ENCODE data around the gene ARID3C. TPM values are rescaled to one million over a fixed set of nuclear protein-coding genes. Genes with fewer than 3 reads are reported as not detected.

The ARID3C gene
- total and polyA plus RNA-seq, 2 donors (not counting 3 experiments of a cell fraction or from before 2014, with no cell fraction given): not detected

DNA sequence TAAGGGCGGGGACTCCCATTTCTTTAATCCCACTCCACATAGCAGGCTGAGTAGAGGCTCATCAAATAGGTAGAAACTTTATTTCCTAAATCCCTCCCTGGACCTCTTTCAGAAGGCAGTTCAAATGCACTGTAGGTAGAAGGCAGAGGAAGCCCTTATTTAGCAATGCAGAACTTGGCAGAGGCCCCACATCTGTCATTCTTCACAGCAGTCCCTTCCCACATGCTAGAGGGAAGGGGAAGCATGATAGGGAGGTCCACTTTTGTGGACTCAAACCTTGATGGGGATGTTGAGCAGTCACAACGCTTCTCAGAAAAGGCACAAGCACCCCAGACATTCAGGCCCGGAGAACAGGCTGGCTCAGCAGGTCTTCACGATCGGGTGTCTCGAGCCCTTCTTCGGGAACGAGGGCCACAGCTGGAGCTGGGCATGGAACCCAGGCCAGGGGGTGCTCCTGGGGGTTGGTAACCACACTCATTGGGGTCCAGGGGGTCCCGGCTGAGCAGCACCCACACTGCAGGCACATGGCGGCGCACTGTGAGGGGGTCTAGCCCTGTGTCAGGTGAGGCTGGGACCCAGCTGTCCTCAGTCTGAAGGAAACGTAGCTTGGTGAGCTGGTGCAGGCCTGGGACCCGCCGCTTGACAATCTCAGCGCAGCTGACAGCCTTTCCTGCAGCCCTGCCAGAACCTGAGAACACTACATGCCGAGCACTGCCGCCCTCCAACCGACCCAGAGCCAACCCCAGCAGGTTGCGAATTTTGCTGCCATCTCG, 18.2 kb downstream of the ARID3C start:
- ChIA-PET CTCF (interaction anchor here (1.2 to 2.0 kb wide), 2 partner anchors 10 to 23 kb away, joined by 3 to 8 read pairs; partner anchors contain the start of gene DCTN3), POLR2A (no interaction called here)
- Histone ChIP-seq H3K4me1 (ENCODE audit: control insufficient read depth, extremely low read depth, insufficient read depth, low read length) (peaks cover 13% of the 10 kb centered on the region), H3K4me2 (ENCODE audit: insufficient read depth, low read length) (no peak overlapping the region), H3K9me1 (replicated peaks; ENCODE audit: control insufficient read depth, extremely low read depth, insufficient read depth, low read length) (no peaks in the 10 kb centered on the region), H3K27me3 (ENCODE audit: control insufficient read depth in 2 of 2, insufficient read depth in 2 of 2, low read length in 2 of 2) (peaks cover 0 to 3% of the 10 kb centered on the region in 2 experiments), H4K20me1 (replicated peaks; ENCODE audit: control insufficient read depth, extremely low read depth, insufficient read depth, low read length) (no peaks in the 10 kb centered on the region), H2AFZ (ENCODE audit: low read depth, low read length) (no peak overlapping the region), H3K79me2 (ENCODE audit: control insufficient read depth, insufficient read depth, low read length) (peaks cover 2% of the 10 kb centered on the region), H3K36me3 (ENCODE audit: control insufficient read depth in 2 of 2, extremely low read depth in 1 of 2, insufficient read depth in 2 of 2, low read length in 2 of 2) (peaks cover 0 to 2% of the 10 kb centered on the region in 2 experiments), H3K27ac (ENCODE audit: insufficient read depth, low read depth, low read length) (no peak overlapping the region), H3K4me3 (replicated peaks in 1 of 3; ENCODE audit: insufficient read depth in 1 of 3, low read depth in 1 of 3, low read length in 3 of 3) (no peak overlapping the region), H3K9ac (replicated peaks; ENCODE audit: extremely low read depth, insufficient read depth, low read length) (no peak overlapping the region), H3K9me3 (replicated peaks; ENCODE audit: control insufficient read depth, insufficient read depth, low read length) (no peaks in the 10 kb centered on the region)
- FAIRE-seq (no peak), DNase-seq (ENCODE audit: low read depth, low spot score) (no peak)
- BruUV-seq (replicated peaks): no TSS peak
- no peak for TF ChIP-seq MYC (IDR thresholded peaks at IDR 0.05; ENCODE audit: low read depth, low read length)
- dilution Hi-C loops (cut with MboI; ENCODE audit: extremely low pct_ligation_motif_present, low sequenced_read_pairs): no loop called here
- intact Hi-C loops (cut with micrococcal nuclease): loop anchor here (5.0 kb wide), 1 partner anchor 153 kb away; the partner anchor contains the start of genes DNAI1 and FAM219A

DNA sequence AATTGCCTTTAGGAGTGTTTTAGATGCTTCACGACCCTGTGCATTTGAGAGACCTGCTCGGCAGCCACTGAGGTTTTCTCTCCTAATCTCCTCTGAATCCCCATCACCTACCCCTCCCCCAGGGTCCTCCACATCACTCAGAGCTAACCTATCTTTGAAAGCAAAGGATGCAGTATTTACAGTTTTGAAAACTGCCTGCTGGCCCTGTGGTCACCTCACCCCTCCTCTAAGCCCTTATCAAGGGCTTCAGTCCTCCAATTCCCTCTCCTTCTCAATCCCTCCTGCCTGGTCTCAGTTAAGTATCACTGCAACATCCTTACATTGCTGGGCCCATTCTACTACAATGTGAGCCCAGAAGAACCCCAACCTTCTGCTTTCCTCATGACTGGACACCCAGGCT, 21.5 kb downstream of the ARID3C start:
- no TSS peak for BruUV-seq (replicated peaks)
- dilution Hi-C loops (cut with MboI; ENCODE audit: extremely low pct_ligation_motif_present, low sequenced_read_pairs) (no loop called here), intact Hi-C loops (cut with micrococcal nuclease) (no loop called here)

More for the DNA sequence above, 21.5 kb downstream of the ARID3C start:
- Histone ChIP-seq H3K9me1 (replicated peaks; ENCODE audit: control insufficient read depth, extremely low read depth, insufficient read depth, low read length) (no peaks in the 10 kb centered on the region), H3K9ac (replicated peaks; ENCODE audit: extremely low read depth, insufficient read depth, low read length) (no peak overlapping the region), H4K20me1 (replicated peaks; ENCODE audit: control insufficient read depth, extremely low read depth, insufficient read depth, low read length) (no peaks in the 10 kb centered on the region), H3K27me3 (ENCODE audit: control insufficient read depth in 2 of 2, insufficient read depth in 2 of 2, low read length in 2 of 2) (peaks cover 0 to 10% of the 10 kb centered on the region in 2 experiments), H3K4me3 (replicated peaks in 1 of 3; ENCODE audit: insufficient read depth in 1 of 3, low read depth in 1 of 3, low read length in 3 of 3) (no peak overlapping the region), H3K4me1 (ENCODE audit: control insufficient read depth, extremely low read depth, insufficient read depth, low read length) (peaks cover 9% of the 10 kb centered on the region), H2AFZ (ENCODE audit: low read depth, low read length) (no peak overlapping the region), H3K36me3 (ENCODE audit: control insufficient read depth in 2 of 2, extremely low read depth in 1 of 2, insufficient read depth in 2 of 2, low read length in 2 of 2) (no peaks in the 10 kb centered on the region), H3K27ac (ENCODE audit: insufficient read depth, low read depth, low read length) (no peak overlapping the region), H3K4me2 (ENCODE audit: insufficient read depth, low read length) (no peak overlapping the region), H3K79me2 (ENCODE audit: control insufficient read depth, insufficient read depth, low read length) (peaks cover 2% of the 10 kb centered on the region), H3K9me3 (replicated peaks; ENCODE audit: control insufficient read depth, insufficient read depth, low read length) (no peaks in the 10 kb centered on the region)
- ChIA-PET POLR2A (no interaction called here), CTCF (interaction anchor here (5.4 to 5.8 kb wide), 4 partner anchors 14 to 204 kb away, joined by 40 to 104 read pairs (median 80); no protein-coding TSS in a partner anchor)
- TF ChIP-seq, protein P1, sequence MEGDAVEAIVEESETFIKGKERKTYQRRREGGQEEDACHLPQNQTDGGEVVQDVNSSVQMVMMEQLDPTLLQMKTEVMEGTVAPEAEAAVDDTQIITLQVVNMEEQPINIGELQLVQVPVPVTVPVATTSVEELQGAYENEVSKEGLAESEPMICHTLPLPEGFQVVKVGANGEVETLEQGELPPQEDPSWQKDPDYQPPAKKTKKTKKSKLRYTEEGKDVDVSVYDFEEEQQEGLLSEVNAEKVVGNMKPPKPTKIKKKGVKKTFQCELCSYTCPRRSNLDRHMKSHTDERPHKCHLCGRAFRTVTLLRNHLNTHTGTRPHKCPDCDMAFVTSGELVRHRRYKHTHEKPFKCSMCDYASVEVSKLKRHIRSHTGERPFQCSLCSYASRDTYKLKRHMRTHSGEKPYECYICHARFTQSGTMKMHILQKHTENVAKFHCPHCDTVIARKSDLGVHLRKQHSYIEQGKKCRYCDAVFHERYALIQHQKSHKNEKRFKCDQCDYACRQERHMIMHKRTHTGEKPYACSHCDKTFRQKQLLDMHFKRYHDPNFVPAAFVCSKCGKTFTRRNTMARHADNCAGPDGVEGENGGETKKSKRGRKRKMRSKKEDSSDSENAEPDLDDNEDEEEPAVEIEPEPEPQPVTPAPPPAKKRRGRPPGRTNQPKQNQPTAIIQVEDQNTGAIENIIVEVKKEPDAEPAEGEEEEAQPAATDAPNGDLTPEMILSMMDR (IDR thresholded peaks at IDR 0.05; ENCODE audit: extremely low read depth in 1 of 2, insufficient read depth in 1 of 2, low read depth in 1 of 2, low read length in 2 of 2): no peak
- no peak for TF ChIP-seq MYC (IDR thresholded peaks at IDR 0.05; ENCODE audit: low read depth, low read length)
- TF ChIP-seq POLR2A (IDR thresholded peaks at IDR 0.05; ENCODE audit: low read depth, low read length): no peak
- no peak for TF ChIP-seq EZH2 (IDR thresholded peaks at IDR 0.05; ENCODE audit: borderline replicate concordance, low read depth, low read length, severe bottlenecking)
- TF ChIP-seq GATA2 (IDR thresholded peaks at IDR 0.05; ENCODE audit: insufficient read depth, insufficient read length, low read depth, low read length): no peak
- DNase-seq (ENCODE audit: low read depth, low spot score) (no peak), FAIRE-seq (no peak)

Data from endothelial cell of umbilical vein (primary cell).